NCI-H146 treated with DMSO at 0.1 percent for 48 hours (cell line): ENCODE measurements around the gene CKB.
"Not testable (repeated sequence)": the region's sequence is repeated elsewhere in the genome, so short reads cannot be mapped to it uniquely, and the experiment has no call there.

ENCODE experiments used
- DNase-seq: peaks from one replicate; lab custom pipeline; 2025; ENCODE audit not compliant: unreplicated experiment; lab: John Stamatoyannopoulos, UW

CKB gene

DNA sequence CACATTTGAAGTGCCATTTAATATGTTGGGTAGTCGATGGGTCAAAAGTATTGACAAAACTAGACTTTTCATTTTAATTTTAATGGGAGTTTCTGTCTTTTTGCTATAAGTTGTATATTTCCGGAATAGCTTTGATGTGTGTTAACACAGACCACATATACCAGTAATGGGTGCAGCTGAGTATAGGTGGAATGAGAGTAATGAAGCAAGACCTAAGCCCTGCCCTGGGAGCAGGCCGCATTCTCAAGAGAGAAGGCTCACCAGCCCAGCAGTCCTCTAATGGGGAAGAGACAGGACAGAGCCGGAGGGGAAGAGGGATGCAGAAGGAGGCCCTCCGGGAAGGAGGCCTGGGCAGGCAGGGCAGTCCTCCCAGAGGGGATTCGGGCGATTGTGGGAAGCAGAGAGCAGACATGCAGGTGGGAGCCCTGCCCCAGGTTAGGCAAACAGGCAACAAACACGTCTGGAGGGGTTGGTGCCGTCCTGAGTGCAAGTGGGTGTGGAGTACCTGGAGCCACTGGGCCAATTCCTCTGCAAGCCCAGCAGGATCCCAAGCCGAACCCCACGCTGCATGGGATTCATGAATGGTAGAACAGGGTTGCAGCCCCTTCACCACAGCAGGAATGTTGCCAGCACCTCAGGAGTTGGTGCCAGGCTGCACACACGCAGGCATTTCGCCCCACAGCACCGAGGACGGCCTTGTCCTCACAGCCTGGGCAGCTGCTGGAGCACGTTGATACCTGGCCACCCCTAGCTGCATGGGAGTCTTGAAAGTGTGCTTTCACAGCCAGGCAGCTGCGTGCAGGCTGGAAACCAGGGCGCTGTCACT lies 7.8 kb downstream of the CKB start:
- DNase-seq, result no peak

DNA sequence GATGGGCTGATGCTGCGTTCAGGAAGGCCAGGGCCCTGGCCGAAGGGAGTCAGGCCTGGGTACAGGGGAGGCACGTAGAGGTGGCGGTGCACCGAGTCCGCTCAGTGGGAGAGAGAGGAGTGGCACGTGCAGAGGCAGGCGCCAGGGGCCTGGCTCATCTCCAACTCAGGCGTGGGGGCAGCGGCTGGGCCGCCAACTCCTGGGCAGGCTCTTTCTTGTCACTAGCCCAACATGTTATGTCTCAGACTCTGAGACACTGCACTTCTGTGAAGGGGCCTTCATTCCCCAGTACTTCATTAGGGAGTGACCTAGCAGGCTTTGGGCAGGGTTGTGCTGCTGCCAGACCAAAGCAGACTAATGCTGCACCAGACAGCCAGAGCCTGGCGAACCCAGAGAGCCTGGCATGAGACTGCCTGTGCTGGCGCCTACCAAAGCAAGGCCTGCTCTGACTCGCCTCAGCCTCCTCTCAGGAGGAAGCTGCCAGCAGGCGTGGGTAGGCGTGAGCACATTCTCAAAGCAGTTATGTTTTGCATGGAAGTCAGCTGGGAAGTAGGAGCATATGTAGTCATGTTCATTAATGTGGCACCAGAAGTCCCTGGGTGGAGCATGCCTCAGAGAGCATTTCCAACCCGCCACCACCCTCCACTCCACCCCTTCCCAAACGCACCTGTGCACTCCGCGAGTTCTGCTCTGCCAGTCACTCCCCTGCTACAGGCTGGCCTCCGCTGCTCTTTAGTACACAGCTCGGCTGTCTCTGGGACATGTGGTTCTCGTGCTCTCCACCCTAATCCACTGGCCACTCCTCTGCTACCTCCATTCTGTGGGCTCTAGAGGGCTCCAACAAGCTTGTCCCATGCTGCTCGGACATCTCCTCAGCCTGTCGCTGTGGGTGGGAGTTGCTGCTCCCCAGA lies 9.7 kb downstream of the CKB start:
- DNase-seq, result no peak

DNA sequence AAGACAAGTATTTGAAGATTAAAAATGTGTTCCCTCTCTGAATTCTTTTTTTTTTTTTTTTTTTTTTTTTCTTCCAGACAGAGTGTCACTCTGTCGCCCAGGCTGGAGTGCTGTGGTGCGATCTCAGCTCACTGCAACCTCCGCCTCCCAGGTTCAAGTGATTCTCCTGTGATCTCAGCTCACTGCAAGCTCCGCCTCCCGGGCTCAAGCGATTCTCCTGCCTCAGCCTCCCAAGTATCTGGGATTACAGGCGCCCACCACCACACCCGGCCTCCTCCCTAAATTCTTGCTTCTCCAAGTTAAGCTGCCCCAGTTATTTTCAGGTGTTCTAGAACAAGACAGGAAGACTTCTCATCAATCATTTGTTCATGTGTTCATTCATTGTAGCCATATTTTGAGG lies 10.4 kb downstream of the CKB start:
- DNase-seq, result not testable (repeated sequence)

DNA sequence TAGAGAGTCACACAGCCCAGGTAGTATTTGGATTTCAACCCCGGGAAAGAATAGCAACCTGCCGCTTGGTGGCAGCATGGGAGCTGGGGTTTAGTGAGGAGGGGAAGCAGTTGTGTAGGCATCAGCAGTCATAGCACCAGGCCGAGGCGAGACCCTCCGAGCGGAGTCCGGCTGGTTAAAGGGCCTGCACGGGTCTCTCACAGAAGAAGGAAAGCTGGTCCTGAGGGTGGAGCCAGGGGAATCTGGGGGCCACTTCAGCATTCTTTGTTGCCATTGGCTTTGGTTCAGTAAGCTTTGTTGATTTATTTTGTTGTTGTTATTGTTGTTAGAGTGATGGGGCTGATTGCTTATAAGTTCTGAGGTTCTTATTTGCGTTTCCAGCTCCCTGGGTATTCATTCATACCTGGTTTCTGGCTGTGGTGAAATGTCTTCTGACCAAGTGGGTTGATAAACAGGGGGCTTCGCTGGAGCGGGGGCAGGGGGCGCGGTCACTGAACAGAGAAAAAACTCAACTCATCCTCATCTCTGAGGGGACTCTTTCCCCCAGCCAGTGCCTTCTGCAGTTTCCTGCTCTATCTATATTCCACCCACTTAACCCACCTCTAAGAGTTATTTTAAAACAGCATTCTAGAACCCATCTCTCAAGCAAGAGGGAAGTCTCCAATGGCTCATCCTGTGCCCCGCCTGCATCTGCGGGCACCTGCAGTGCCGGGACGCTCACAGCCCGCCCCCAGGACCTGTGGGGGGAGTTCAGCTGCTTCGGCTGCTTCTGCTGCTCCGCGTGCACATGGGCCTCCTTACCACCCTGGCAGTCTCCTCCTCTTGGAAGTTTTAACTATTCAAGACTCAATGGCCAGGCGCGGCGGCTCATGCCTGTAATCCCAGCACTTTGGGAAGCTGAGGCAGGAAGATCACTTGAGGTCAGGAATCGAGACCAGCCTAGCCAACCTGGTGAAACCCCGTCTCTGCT lies 11.6 kb downstream of the CKB start:
- no peak for DNase-seq

DNA sequence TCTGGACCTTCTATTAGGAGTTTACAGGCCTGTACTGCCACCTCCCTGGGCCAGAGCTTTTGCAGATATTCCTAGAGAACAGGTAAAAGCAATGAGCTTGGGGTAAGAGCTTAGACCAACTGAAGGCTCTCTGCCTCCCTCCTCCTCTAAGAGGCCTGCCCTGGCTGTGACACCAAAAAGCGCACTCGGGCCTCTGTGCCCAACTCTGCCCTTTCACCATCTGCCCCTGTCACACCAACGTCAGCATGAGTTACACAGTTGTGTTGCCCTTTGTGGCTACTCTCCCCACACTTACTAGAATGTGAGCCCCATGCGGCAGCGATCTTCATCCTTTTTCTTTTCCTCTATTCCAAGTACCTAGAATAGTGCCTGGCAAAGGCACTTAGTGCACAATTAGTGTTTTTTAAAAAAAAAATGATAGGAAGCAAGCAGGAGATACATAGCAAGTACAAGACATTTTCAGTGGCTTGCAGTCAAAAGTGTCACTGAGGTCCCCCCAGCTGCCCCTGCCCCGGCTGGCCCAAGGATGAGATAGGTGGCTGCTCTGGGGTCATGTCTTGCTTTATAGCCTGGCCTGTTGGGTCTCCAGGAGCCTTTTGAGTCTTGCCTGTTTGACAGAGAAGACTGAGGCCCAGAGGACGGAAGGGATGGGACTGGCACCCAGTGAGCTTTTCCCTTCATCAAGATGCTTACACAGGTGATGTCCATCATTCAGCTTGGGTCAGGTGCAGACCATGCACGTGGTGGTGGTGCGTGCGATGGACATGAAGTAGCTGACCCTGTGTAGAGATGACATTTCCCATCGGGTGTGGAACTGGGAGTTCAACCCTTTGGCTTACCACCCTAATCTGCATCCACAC lies 12.5 kb downstream of the CKB start:
- no peak for DNase-seq

DNA sequence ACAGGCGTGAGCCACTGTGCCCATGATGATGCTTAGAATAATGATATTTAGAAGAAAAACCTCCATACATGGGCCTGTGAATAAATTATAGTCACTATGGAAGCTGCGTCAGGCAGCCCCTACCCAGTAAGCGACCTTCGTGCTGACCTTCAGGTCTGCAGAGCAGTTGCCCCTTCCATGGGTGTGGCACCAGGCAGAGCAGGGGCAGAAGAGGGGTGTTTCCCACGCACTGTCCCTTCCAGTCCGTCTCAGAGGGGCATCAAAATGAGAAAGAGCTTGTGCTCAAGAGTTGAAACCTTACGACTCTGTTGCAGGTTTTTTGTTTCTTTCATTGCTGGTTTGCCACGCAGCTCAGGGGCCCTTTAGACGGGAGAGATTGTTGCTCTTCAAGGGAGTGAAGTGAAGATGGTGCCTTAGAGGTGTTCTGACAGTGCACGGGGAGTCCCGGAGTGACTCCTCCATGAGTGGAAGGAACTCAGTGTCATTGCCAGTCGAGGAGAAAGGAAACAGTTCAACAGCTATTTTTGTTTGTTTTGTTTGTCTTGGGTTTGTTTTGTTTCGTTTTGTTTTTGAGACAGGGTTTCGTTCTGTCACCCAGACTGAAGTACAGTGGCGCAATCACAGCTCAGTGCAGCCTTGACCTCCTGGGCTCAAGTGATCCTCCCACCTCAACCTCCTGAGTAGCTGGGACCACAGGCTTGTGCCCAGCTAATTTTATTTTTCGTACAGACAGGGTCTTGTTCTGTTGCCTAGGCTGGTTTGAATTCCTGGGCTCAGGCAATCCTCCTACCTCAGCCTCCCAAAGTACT lies 13.9 kb downstream of the CKB start:
- DNase-seq, result no peak

DNA sequence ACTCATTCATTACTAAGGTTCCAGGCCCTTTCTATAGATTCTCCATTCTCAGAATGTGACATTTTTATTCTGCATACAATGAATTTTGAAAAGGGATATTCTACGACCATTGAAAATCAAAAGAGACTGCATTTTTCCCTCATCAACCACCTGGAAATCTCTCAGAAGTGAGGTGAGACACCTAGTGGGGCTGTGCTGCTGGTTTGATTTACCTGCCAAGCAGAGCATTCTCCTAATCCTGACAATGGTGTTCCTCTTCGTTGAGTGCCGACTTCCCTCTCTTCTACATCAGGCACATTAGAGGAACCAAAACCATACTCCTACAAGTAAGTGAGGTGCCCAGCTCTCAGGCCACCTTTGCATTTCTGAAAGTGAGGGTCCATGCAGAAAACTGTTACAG lies 14.9 kb downstream of the CKB start:
- no peak for DNase-seq

DNA sequence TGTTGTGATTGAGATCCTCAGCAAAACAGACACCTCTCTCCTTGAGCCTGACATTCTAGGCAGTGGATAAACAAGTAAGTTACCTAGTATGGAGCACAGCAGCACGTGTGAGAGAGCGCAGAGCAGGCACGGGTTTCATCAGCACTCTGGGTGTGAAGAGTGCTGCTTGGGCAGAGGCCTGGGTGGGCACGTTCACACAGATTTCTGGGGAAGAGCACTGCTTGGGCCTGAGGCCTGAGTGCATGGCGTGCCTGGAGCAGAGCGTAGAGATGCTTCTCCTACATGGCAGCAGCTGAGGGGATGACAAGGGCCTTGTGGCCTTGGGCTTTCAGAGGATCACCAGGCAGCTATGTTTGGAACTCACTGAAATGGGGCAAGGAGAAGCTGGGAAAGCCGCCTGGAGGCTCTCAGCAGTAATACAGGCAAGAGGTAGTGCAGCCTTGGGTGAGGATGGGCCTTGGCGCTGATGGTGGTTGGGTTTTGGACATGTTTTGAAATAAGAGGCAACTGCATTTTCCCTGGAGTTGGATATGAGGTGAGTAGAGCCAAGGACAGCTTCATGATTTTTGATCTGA lies 17.6 kb downstream of the CKB start:
- no peak for DNase-seq

DNA sequence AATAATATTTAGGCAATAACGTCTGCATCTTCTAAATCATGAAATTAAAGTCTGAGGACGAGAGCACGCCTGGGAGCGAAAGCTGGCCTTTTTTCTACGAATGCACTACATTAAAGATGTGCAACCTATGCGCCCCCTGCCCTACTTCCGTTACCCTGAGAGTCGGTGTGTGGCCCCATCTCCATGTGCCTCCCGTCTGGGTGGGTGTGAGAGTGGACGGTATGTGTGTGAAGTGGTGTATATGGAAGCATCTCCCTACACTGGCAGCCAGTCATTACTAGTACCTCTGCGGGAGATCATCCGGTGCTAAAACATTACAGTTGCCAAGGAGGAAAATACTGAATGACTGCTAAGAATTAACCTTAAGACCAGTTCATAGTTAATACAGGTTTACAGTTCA lies 19.3 kb downstream of the CKB start:
- DNase-seq, result no peak

DNA sequence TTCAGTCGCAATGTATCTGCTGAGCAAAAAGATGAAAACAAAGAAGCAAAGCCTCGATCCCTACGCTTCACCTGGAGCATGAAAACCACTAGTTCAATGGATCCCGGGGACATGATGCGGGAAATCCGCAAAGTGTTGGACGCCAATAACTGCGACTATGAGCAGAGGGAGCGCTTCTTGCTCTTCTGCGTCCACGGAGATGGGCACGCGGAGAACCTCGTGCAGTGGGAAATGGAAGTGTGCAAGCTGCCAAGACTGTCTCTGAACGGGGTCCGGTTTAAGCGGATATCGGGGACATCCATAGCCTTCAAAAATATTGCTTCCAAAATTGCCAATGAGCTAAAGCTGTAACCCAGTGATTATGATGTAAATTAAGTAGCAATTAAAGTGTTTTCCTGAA lies 19.8 kb downstream of the CKB start:
- no peak for DNase-seq

DNA sequence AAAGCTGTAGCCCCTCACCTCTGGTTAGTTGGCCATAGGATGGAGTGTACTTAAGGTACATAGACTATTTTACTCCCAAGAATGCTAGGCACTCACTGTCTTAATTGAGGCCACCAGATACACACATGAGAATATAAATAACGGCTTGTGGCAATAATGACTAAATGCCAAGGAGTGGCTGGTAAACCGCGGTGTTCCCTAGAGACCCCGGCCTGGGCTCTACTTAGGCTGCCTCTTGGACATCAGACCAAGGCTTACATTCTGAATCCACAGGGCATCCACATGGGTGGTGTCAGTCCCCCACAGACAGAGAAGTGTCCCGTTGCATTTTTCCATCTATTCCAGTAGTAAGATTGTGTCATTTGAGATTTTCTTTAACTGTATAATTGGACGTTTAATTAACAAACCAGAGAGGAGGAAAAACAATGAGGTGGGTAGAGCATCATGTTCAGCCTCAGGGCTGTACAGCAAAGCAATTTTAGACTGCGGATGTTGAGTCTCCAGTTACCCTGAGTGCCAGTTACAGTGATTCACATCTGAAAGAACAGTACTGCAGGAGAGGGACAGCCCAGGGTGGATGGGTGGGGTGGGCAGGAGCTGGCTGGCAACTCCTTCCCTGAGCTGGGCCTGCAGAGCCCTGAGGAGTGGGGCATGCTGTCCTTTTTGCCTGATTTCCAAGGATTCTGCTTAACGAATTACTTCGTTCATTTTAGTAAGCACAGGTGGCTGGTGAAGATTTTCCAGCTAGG lies 20.5 kb downstream of the CKB start:
- no peak for DNase-seq

DNA sequence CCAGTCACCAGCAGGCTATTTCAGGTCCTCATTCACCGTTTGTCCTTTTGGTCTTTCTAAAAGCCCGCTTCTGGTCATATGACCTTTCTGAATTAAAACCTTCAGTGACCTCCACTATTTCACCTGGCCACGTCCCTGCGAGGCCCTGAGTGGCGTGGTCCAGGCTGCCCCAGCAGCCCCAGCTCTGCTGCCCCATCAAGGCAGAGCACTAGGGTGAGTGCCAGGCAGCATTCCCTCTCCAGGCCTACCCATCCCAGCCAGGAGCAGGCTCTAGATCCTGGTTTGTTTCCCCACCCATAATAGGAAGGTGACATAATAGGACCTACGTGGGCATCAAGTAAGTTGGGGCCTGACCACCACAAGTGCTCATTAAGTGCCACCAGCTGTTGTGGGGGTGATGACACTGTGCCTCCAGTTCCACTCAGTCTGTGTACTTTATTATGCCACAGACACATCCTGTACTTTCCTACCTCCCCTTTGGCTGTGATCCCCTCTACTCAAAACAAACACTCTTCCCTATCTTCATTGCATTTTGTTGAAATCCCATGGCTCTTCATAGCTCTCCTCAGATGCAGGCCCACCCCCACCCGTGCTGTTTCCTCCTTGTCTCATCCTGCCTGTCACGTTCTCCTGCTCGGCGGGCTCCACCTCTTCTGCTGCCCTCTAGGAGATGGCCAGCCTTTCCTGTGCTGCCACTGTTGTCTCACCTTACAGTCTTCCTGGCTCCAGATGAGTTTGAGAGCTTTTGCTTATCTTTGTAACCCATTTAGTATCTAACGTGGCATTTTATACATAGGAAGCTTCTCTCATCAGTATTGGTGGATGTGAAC lies 21.4 kb downstream of the CKB start:
- no peak for DNase-seq

DNA sequence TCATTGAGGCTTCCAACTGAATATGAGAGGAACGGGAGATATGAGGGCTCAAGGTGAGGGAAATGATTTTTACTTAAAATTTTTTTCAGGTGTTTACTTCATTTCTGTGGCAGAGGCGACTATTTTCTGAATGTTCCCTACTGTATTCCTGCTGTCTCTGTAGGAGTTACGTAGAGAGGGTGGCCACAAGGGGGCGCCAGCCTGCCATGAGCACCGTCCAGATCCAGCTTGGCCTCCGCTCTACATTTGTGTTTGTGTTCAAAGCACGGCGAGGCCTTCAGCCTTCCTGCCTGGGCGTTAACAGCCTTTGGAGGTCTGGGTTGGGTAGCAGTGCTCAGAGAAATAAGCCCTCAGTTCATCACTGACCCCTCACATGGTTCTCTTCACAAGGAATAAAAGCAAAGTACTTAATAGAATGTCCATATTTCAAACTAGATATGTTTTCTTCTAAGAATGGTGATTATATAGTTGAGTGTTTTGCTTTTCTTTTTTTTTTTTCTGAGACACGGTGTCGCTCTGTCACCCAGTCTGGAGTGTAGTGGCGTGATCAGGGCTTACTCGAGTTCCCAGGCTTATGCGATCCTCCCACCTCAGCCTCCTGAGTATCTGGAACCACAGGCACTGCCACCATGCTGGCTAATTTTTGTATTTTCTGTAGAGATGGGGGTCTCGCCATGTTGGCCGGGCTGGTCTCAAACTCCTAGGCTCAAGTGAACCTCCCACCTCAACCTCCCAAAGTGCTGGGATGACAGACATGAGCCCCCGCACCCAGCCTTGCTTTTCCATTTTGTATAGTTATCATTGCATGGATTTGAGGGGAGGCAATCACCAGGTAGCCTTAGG lies 22.3 kb downstream of the CKB start:
- DNase-seq, result peak; percentile 80

DNA sequence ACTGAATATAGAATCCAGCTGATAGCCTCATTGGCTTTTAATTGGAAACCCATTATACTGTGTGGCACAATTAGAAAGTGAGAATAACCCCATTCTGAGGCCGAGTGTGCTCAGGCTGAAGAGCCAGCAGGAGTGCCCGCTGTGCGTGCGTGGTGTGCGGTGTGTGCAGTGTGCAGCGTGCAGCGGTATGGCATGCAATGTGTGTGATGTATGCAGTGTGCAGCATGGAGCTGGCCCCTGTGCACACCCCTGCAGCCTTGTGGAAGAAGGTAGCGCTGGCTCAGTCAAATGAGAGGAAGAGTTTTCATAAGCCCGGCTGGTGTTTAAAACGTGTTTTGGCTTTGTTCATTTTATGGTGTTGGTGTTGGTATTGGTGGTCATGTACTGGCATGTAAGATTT lies 22.9 kb downstream of the CKB start:
- no peak for DNase-seq

DNA sequence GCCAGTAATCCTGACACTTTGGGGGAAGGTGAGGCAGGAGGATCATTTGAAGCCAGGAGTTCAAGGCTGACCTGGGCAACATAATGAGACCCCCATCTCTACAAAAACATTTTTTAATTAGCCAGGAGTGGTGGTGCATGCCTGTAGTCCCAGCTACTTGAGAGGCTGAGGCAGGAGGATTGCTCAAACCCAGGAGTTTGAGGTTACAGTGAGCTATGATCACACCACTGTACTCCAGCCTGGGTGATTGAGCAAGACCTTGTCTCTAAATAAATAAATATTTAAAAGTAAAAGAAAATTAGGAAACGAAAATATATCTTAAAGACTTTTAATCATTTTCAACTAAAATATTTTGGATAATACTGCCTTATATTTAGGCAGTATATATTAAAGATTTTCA lies 25.9 kb downstream of the CKB start:
- no peak for DNase-seq

DNA sequence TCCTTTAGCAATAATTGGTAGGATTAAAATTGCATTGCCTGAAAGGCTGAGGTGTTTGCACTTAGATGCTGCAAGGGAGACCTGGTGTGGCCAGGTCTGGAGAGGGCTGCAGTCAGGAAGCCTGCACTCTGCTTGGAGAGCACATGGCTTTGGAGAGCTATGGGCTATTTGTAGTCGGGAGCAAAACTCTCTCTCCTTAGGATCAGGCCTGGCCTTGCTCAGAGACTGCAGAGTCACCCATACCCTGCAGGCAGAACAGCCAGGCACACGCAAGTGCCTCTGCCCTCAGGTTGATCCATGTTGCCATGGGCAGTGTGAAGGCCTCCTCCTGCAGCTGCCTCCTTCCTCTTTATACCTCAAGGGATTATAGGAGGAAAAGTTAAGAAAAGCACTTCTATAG lies 26.8 kb downstream of the CKB start:
- no peak for DNase-seq
